Activated gamma-delta T cell treated with anti-CD3 and anti-CD28 coated beads, Interleukin-2, amount 50 U/mL, for 16 hours (primary cell): ENCODE measurements around the gene CENPQ.

Source experiments
- DNase-seq: peaks from one replicate; pipeline ENCODE4 v3.0.0-alpha.2; 2020; ENCODE audit warnings: low read depth

Gene CENPQ

GRCh38 chr6:49541936-49542335 lies 78.8 kb downstream of the CENPQ start:
- DNase-seq = no peak
